Heart right ventricle (tissue), 16 donors: Measurements from ENCODE around the gene C5. TPM values are rescaled to one million over a fixed set of nuclear protein-coding genes. Genes with fewer than 3 reads are reported as not detected.
A peak's percentile ranks its signal among the peaks of the same experiment; 100 is the strongest.

Experiments used
- ATAC-seq, 8 donors: fragments of 200-7000 bp; cut with Tn5 transposase; one replicate each; pipeline ENCODE4 v1.9.1; 2020; ENCODE audit warnings: mild to moderate bottlenecking in 8 of 8, moderate library complexity in 8 of 8, moderate number of reproducible peaks in 1 of 8
- DNase-seq, 2 donors: peaks; one replicate each; pipeline ENCODE4 v3.0.0-alpha.2; 2020
- H3K27ac ChIP-seq, 10 donors: fragments of 200-600 bp; sonication (generic) in 2 of 10; one replicate each; pipeline versions ENCODE4 v1.5.0 to v1.8.0; 2020 to 2022; ENCODE audit warnings: mild to moderate bottlenecking in 3 of 10
- H3K27me3 ChIP-seq, 7 donors: fragments of 200-600 bp; one replicate each; pipeline ENCODE4 v1.8.0; 2021 to 2022; ENCODE audit warnings: mild to moderate bottlenecking in 2 of 7
- H3K36me3 ChIP-seq, 9 donors: fragments of 200-600 bp; sonication (generic) in 1 of 9; one replicate each; pipeline versions ENCODE4 v1.5.0 to v1.8.0; 2020 to 2022; ENCODE audit warnings: mild to moderate bottlenecking in 2 of 9
- H3K4me1 ChIP-seq, 9 donors: fragments of 200-600 bp; sonication (generic) in 1 of 9; one replicate each; pipeline versions ENCODE4 v1.5.0 to v1.8.0; 2020 to 2022; ENCODE audit warnings: mild to moderate bottlenecking in 4 of 9
- H3K4me3 ChIP-seq, 10 donors: fragments of 200-600 bp; sonication (generic) in 2 of 10; one replicate each; pipeline versions ENCODE4 v1.5.0 to v1.8.0; 2020 to 2022; ENCODE audit warnings: mild to moderate bottlenecking in 7 of 10, moderate library complexity in 2 of 10
- H3K9me3 ChIP-seq, 11 donors: fragments of 200-600 bp in 10 of 11; sonication (generic) in 2 of 11; one replicate each; pipeline versions ENCODE4 v1.5.0 to v1.8.0; 2013 to 2022; ENCODE audit warnings: mild to moderate bottlenecking in 2 of 11, control low read depth in 1 of 11, moderate library complexity in 1 of 11
- CTCF ChIP-seq, 9 donors: fragments of 200-600 bp; sonication (generic) in 2 of 9; IDR thresholded peaks; one replicate each; pipeline versions ENCODE4 v1.5.0 to v1.8.0; 2021 to 2022; ENCODE audit warnings: antibody characterized with exemption in 9 of 9, mild to moderate bottlenecking in 5 of 9, moderate library complexity in 1 of 9
- WGBS, 2 donors: extraction: QIAGEN DNeasy Blood & Tissue Kit; methylation state at CpG; one replicate each; pipeline ENCODE4 v1.1.7; 2013; ENCODE audit warnings: inconsistent platforms in 1 of 2; 5-methylcytosine and 5-hydroxymethylcytosine counted together
- intact Hi-C, 10 donors: fragments of 100-400 bp; cut with DNase I; formaldehyde crosslinking; loops; one replicate each; pipeline versions ENCODE4 v1.11.1 to v1.14.2; 2022
- polyA plus RNA-seq, 2 donors: library from polyadenylated mRNA; stranded (reverse); fragments of 200-250 nt; gene quantifications; one replicate each; pipeline ENCODE4 v1.2.3, GENCODE V29; 2013
- total RNA-seq, 10 donors: library from RNA; stranded (reverse); fragmentation: NEBNext Ultra II Directional in 3 of 10; extraction: Animal tissue kit (Norgen Biotek cat#: 25700) in 3 of 10; gene quantifications; one replicate each; pipeline versions ENCODE4 v1.2.1 to v1.2.4, GENCODE V29; 2021 to 2023
- donor health status: Arrhythmogenic right ventricular cardiomyopathy.
- donor health status: ischemic (EF 13 %, LVEDD 7.1; RV severe dilation, severe dysfunction).
- donor health status: healthy with polysubstance abuse.
- donor health status: DM: no; HTN: yes; CAD: no.
- donor health status: DM: no; HTN: no; CAD: no.
- donor health status: ischemic (EF 25% LVEDD 6.9; RV normal size, moderate dysfunction).
- donor health status: ischemic (EF 25% LVEDD 5.7; RV mildly dilated, moderate dysfunction).
- donor health status: healthy.
- donor health status: DM: yes; HTN: yes; CAD: no.
- donor health status: Ischemic cardiomyopathy.
- donor health status: ischemic (EF 35%, LVEDD 5.7; RV mildly dilated, moderate dysfunction).
- donor health status: nonischemic (EF 11% LVEDD 7.7; RV severe dilation, severe dysfunction).
- donor health status: DM: yes; HTN: yes; CAD: no.
- donor health status: PGD.
- donor health status: ischemic (EF 29% LVEDD 5.4; RV normal size, mild dysfunction).
- donor health status: nonischemic (EF 23%, LVEDD 6.1; RV moderate dilation, normal function).

C5 gene
- total and polyA plus RNA-seq, 12 donors = 0.35 to 1.5 (median 0.50) TPM

DNA sequence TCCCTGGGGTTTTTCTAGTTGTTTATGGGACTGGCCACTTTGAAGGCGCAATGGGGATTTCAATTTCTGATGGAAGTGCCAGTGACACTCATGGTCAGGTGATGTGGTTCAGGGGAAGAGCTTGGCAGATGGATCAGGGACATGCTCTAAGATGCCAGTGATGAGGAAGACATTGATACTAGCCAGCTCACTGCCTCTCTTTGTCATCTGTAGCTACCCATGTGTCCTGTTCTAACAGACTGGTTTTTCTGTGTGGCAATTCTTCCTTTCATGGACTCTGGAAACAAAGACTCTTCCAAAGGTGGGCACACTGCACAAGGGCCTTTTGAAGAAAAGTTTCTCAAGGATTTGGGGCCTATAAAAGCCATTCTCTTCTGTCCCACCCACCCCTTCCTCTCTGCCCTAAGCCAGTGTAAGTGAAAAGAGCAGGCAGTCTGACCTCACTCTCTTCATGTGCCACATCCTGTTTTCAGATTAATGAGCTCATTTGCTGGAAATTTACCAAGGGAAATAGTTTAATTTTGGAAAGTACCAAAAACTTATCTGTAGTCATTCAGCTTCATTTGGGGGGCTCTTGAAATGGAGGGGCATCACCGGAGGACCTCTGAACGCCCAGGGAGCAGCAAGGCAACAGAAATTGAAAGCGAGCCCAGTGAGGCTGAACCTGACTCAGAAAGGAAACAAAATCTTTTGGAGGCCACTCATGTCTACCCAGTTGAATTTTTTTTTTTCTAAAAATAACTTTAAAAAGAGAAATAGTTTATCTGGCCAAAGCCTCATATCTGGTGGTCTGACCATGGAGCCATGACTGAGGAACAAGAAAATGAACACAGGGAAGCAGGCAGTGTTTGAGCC lies 118.6 kb downstream of the C5 start:
- Histone ChIP-seq H3K27me3 (no peaks in the 10 kb centered on the region), H3K27ac (peak overlapping the region; percentile 51 to 95 (median 81)), H3K36me3 (no peaks in the 10 kb centered on the region), H3K9me3 (no peaks in the 10 kb centered on the region), H3K4me3 (no peak overlapping the region), H3K4me1 (peaks cover 15 to 97% (median 63%) of the 10 kb centered on the region in 9 donors)
- DNase-seq = peak in 1 of 2 donors; percentile 60
- ATAC-seq = peak in 6 of 8 donors; percentile 23 to 57 (median 38)
- intact Hi-C loops = loop anchor here in 2 of 10 donors (2.0 to 10.0 kb wide), 2 partner anchors 57 to 63 kb away; partner anchors contain the start of gene PHF19 (in 1 of the 2)
- WGBS, 2 donors = 37 to 53% methylated on average over 4 of the region's 4 CpGs
- no peak for TF ChIP-seq CTCF (IDR thresholded peaks at IDR 0.05)

GRCh38 chr9:120929229-120929791 lies 120.8 kb downstream of the C5 start:
- peak overlapping the region; percentile 52 to 76 (median 72) for H3K4me3 ChIP-seq
- 28 to 30% methylated on average over 26 of the region's 26 CpGs for WGBS, 2 donors
- no peaks in the 10 kb centered on the region for H3K36me3 ChIP-seq
- H3K27me3 ChIP-seq = no peaks in the 10 kb centered on the region
- no peak for ATAC-seq
- intact Hi-C loops = loop anchor here in 2 of 10 donors (2.0 to 5.0 kb wide), 2 partner anchors 52 to 53 kb away; partner anchors contain the start of gene PHF19 (in 2 of the 2)
- H3K9me3 ChIP-seq = no peaks in the 10 kb centered on the region
- no peak for DNase-seq
- H3K4me1 ChIP-seq = peaks cover 5 to 90% (median 42%) of the 10 kb centered on the region in 9 donors
- peak in 2 of 9 donors; percentile 4 to 7 for TF ChIP-seq CTCF (IDR thresholded peaks at IDR 0.05)
- peak overlapping the region; percentile 76 to 95 (median 92) for H3K27ac ChIP-seq

DNA sequence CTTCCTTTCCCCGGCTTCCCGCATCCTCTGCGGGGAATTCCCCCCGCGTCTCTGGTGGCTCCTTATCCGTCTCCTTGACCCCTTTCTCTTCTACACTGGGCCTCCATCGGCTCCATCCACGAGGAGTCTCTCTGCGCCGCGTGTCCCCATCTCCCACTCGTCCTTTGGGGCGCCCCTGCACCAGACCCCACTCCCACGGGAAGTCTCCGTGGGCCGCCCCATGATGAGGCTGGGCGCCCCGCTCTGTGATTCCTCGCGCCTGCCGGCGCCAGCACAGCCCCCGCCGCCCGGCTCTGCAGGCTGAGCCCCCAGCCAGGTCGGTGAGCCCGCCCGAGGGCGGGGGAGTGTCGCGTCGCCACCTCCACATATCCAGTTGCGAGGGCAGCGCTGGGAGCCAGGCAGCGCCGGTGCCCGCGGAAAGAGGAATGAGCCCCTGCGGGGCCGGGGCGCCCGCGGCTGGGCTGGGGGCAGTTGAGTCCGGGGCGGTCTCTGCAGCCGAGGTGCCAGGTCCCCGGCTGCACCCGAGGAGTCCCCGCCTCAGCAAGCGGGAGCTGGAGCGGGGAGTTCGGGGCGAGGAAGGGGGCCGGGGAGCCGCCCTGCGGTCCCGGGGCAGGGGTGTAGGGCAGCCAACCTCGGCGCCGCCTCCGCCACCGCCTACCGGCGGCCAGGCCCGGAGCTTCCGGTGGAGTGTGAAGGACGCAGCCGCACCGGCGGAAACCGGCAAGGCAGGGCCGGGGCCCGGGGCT lies 121.4 kb downstream of the C5 start:
- intact Hi-C loops = loop anchor here in 2 of 10 donors (2.0 to 5.0 kb wide), 2 partner anchors 51 to 52 kb away; partner anchors contain the start of gene PHF19 (in 2 of the 2)
- H3K9me3 ChIP-seq = no peaks in the 10 kb centered on the region
- H3K4me3 ChIP-seq = peak overlapping the region; percentile 52 to 76 (median 72)
- ATAC-seq = peak; percentile 87 to 96 (median 90)
- WGBS, 2 donors = 0 to 1% methylated on average over 68 to 73 of the region's 73 CpGs
- peak in 7 of 9 donors; percentile 14 to 46 (median 32) for TF ChIP-seq CTCF (IDR thresholded peaks at IDR 0.05)
- peak overlapping the region; percentile 76 to 95 (median 92) for H3K27ac ChIP-seq
- H3K27me3 ChIP-seq = no peaks in the 10 kb centered on the region
- H3K36me3 ChIP-seq = no peaks in the 10 kb centered on the region
- H3K4me1 ChIP-seq = peaks cover 5 to 83% (median 35%) of the 10 kb centered on the region in 9 donors
- DNase-seq = peak; percentile 73 to 84
